Psoas muscle (tissue), 8 donors: ENCODE measurements around the gene NAV2. TPM values are rescaled to one million over a fixed set of nuclear protein-coding genes. Genes with fewer than 3 reads are reported as not detected.

ENCODE experiments used
- ATAC-seq, 4 donors: fragments of 200-7000 bp; cut with Tn5 transposase; one replicate each; pipeline ENCODE4 v1.9.1; 2020; ENCODE audit warnings: moderate library complexity in 3 of 4, mild to moderate bottlenecking in 2 of 4
- DNase-seq, 2 donors: peaks; one replicate each; pipeline ENCODE4 v3.0.0-alpha.2; 2020
- H3K27ac ChIP-seq: fragments of 200-600 bp; one replicate; pipeline ENCODE4 v1.8.0; 2022
- H3K27me3 ChIP-seq, 3 donors: fragments of 200-600 bp in 1 of 3; one replicate each; pipeline versions ENCODE4 v1.6.1 to v1.8.0; 2013 to 2022; ENCODE audit warnings: low read length in 2 of 3, mild to moderate bottlenecking in 2 of 3, moderate library complexity in 1 of 3; ENCODE audit not compliant: insufficient read depth in 3 of 3
- H3K36me3 ChIP-seq, 2 donors: fragments of 200-600 bp in 1 of 2; one replicate each; pipeline versions ENCODE4 v1.6.1 to v1.8.0; 2013 to 2022; ENCODE audit warnings: low read depth in 1 of 2, mild to moderate bottlenecking in 1 of 2, moderate library complexity in 1 of 2; ENCODE audit not compliant: insufficient read depth in 1 of 2
- H3K4me1 ChIP-seq: fragments of 200-600 bp; one replicate; pipeline ENCODE4 v1.8.0; 2022
- H3K4me3 ChIP-seq: fragments of 200-600 bp; one replicate; pipeline ENCODE4 v1.8.0; 2022; ENCODE audit warnings: mild to moderate bottlenecking
- H3K9me3 ChIP-seq: fragments of 200-600 bp; one replicate; pipeline ENCODE4 v1.8.0; 2022
- WGBS, 3 donors: extraction: QIAGEN DNeasy Blood & Tissue Kit; methylation state at CpG; one replicate each; pipeline versions ENCODE4 v1.1.6 to v1.1.7; 2013; 5-methylcytosine and 5-hydroxymethylcytosine counted together
- intact Hi-C, 2 donors: fragments of 100-400 bp; cut with DNase I; formaldehyde crosslinking; loops; one replicate each; pipeline versions ENCODE4 v1.11.0 to v1.14.2; 2022
- polyA plus RNA-seq, 3 donors: library from polyadenylated mRNA; stranded (reverse); fragments of 200-250 nt; gene quantifications; one replicate each; pipeline ENCODE4 v1.2.3, GENCODE V29; 2013
- total RNA-seq, 4 donors: library from RNA; stranded (reverse); fragmentation: NEBNext Ultra II Directional in 2 of 4; extraction: Animal tissue kit (Norgen Biotek cat#: 25700) in 2 of 4; gene quantifications; one replicate each; pipeline versions ENCODE4 v1.2.1 to v1.2.4, GENCODE V29; 2021 to 2023
- TF ChIP-seq, protein P1 (sequence below): fragments of 200-600 bp; IDR thresholded peaks from one replicate; pipeline ENCODE4 v1.8.0; 2022; ENCODE audit warnings: antibody characterized with exemption
- donor health status: healthy with polysubstance abuse.
- donor health status: DM: no; HTN: no; CAD: no; lungs with moderate emphysema.
- donor health status: Bipolar disorder and iron deficiency.
- donor health status: healthy.
- donor health status: DM: yes; HTN: yes; CAD: no.
- donor health status: DM: no; HTN: no; CAD: no.
- donor health status: DM: no; HTN: no; CAD: no.
- donor health status: DM: yes; HTN: yes; CAD: no.

Gene NAV2
- total and polyA plus RNA-seq, 7 donors: 0.68 to 21.8 (median 2.9) TPM

DNA sequence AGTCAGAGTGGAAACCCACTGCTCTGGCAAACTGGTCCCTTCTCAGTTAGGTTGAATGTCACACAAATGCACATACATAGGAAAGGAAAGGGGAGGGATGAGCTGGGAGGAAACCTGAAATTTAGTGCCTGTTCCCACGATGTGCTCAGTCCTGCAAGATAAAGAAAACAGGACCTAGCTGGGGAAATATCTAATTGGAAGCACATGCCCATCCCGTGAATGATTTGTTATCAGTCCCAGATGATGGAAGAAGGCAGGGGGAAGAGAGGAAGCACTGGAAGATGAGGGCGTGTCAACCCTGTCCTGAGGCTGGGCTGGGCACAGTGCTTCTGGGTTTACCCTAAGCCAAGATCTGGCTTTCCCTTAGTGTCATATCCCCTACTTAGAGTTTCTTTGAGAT, 173.9 kb downstream of the NAV2 start:
- no peaks in the 10 kb centered on the region for H3K4me1 ChIP-seq
- intact Hi-C loops: no loop called here
- TF ChIP-seq, protein P1, sequence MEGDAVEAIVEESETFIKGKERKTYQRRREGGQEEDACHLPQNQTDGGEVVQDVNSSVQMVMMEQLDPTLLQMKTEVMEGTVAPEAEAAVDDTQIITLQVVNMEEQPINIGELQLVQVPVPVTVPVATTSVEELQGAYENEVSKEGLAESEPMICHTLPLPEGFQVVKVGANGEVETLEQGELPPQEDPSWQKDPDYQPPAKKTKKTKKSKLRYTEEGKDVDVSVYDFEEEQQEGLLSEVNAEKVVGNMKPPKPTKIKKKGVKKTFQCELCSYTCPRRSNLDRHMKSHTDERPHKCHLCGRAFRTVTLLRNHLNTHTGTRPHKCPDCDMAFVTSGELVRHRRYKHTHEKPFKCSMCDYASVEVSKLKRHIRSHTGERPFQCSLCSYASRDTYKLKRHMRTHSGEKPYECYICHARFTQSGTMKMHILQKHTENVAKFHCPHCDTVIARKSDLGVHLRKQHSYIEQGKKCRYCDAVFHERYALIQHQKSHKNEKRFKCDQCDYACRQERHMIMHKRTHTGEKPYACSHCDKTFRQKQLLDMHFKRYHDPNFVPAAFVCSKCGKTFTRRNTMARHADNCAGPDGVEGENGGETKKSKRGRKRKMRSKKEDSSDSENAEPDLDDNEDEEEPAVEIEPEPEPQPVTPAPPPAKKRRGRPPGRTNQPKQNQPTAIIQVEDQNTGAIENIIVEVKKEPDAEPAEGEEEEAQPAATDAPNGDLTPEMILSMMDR: no peak
- peaks cover 0 to 12% of the 10 kb centered on the region in 2 donors for H3K36me3 ChIP-seq
- no peak overlapping the region for H3K27ac ChIP-seq
- no peaks in the 10 kb centered on the region for H3K27me3 ChIP-seq
- H3K9me3 ChIP-seq: no peaks in the 10 kb centered on the region
- no peak for DNase-seq
- WGBS, 3 donors: 86 to 91% (median 87%) methylated on average over 3 of the region's 3 CpGs
- no peak for ATAC-seq
- no peak overlapping the region for H3K4me3 ChIP-seq

- intact Hi-C loops: no loop called here
- TF ChIP-seq, protein P1: no peak
- peaks cover 0 to 12% of the 10 kb centered on the region in 2 donors for H3K36me3 ChIP-seq
- no peaks in the 10 kb centered on the region for H3K27me3 ChIP-seq
- ATAC-seq (no peak), DNase-seq (no peak)
- H3K4me3 ChIP-seq: no peak overlapping the region
- H3K9me3 ChIP-seq: no peaks in the 10 kb centered on the region
- no peak overlapping the region for H3K27ac ChIP-seq
- WGBS, 3 donors: 84 to 90% (median 88%) methylated on average over 10 of the region's 10 CpGs
- no peaks in the 10 kb centered on the region for H3K4me1 ChIP-seq
Observed at GRCh38 chr11:19887842-19888241, 175.2 kb downstream of the NAV2 start.

DNA sequence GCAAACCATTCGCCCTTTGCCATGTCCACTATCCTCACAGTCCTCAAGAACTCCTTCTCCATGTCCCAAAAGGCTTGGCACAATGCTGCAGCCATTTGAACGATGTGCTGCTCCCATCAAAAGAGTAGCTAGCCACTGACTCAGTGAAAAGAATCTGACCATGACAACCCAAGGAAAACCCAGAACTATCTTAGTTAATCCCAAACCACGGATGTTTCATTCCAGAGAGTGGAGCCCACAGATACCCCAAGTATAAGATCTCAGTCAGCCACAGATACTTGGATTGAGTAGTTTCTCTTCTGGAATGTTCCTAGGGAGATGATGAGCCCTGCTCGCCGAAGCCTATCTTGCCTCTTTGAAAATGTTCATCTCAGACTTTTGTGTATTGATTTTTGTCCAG, 176.9 kb downstream of the NAV2 start:
- intact Hi-C loops: no loop called here
- H3K9me3 ChIP-seq: no peaks in the 10 kb centered on the region
- WGBS, 3 donors: 85 to 88% (median 85%) methylated on average over 5 of the region's 5 CpGs
- peaks cover 0 to 12% of the 10 kb centered on the region in 2 donors for H3K36me3 ChIP-seq
- TF ChIP-seq, protein P1: no peak
- ATAC-seq: no peak
- no peak overlapping the region for H3K27ac ChIP-seq
- H3K4me3 ChIP-seq: no peak overlapping the region
- peaks cover 2% of the 10 kb centered on the region for H3K4me1 ChIP-seq
- no peak for DNase-seq
- H3K27me3 ChIP-seq: no peaks in the 10 kb centered on the region

- 67 to 83% (median 74%) methylated on average over 1 of the region's 1 CpG for WGBS, 3 donors
- Histone ChIP-seq H3K9me3 (no peaks in the 10 kb centered on the region), H3K27ac (no peak overlapping the region), H3K27me3 (no peaks in the 10 kb centered on the region), H3K36me3 (peaks cover 0 to 6% of the 10 kb centered on the region in 2 donors), H3K4me1 (peaks cover 6% of the 10 kb centered on the region), H3K4me3 (no peak overlapping the region)
- intact Hi-C loops: no loop called here
- ATAC-seq (no peak), DNase-seq (no peak)
- TF ChIP-seq, protein P1: no peak
Observed at GRCh38 chr11:19890308-19890707, 177.7 kb downstream of the NAV2 start.

DNA sequence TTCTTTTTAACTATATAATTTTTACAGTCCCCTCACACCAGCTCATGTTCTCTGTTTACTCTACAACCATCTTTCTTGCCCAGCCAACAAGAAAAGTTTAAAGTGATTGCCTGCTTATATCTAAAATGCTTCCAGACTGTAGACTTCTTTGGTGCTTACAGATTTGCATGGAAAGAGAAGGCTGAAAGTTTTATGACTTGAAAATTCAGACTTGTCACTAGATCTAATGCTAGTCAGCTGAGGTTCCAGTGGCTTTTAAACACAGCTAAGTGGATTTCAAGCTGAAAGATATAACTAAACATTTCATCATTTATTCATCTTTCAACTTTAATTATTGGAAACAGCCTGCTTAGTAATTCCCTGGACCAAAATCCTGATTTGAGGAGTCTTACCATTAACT, 178.4 kb downstream of the NAV2 start:
- TF ChIP-seq, protein P1: no peak
- Histone ChIP-seq H3K4me1 (peaks cover 10% of the 10 kb centered on the region), H3K4me3 (no peak overlapping the region), H3K36me3 (no peaks in the 10 kb centered on the region), H3K27me3 (no peaks in the 10 kb centered on the region), H3K9me3 (no peaks in the 10 kb centered on the region), H3K27ac (no peak overlapping the region)
- no peak for DNase-seq
- intact Hi-C loops: no loop called here
- ATAC-seq: no peak
